ENCODE results near the gene ZNF831.

The ZNF831 gene

GRCh38 chr20:59231124-59231804 lies 67.6 kb downstream of the ZNF831 start:
- no peak overlapping the region for H3K27ac ChIP-seq
- no peaks in the 10 kb centered on the region; the same call in 1 of the 2 replicates for H3K27me3 ChIP-seq (ENCODE audit: insufficient read depth, low read depth)
- H3K4me2 ChIP-seq: no peak overlapping the region
- no peaks in the 10 kb centered on the region for H3K36me3 ChIP-seq (ENCODE audit: insufficient read depth)
- TF ChIP-seq, protein P1, sequence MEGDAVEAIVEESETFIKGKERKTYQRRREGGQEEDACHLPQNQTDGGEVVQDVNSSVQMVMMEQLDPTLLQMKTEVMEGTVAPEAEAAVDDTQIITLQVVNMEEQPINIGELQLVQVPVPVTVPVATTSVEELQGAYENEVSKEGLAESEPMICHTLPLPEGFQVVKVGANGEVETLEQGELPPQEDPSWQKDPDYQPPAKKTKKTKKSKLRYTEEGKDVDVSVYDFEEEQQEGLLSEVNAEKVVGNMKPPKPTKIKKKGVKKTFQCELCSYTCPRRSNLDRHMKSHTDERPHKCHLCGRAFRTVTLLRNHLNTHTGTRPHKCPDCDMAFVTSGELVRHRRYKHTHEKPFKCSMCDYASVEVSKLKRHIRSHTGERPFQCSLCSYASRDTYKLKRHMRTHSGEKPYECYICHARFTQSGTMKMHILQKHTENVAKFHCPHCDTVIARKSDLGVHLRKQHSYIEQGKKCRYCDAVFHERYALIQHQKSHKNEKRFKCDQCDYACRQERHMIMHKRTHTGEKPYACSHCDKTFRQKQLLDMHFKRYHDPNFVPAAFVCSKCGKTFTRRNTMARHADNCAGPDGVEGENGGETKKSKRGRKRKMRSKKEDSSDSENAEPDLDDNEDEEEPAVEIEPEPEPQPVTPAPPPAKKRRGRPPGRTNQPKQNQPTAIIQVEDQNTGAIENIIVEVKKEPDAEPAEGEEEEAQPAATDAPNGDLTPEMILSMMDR (conservative IDR thresholded peaks at IDR 0.05; ENCODE audit: low read depth, low read length): no peak
- no peaks in the 10 kb centered on the region for H4K20me1 ChIP-seq (ENCODE audit: insufficient read depth)
- no peak overlapping the region for H2AFZ ChIP-seq (ENCODE audit: low read depth)
- H3K79me2 ChIP-seq (ENCODE audit: insufficient read depth, low read depth): no peaks in the 10 kb centered on the region
- H3K4me3 ChIP-seq (IDR thresholded peaks at IDR 0.05; ENCODE audit: insufficient read depth, low read depth, low read length): no peak overlapping the region
- H3K9ac ChIP-seq: no peak overlapping the region
- H3K4me1 ChIP-seq (ENCODE audit: low read depth, poor library complexity, severe bottlenecking): no peaks in the 10 kb centered on the region

- Histone ChIP-seq H3K36me3 (ENCODE audit: insufficient read depth) (no peaks in the 10 kb centered on the region), H3K4me3 (IDR thresholded peaks at IDR 0.05; ENCODE audit: insufficient read depth, low read depth, low read length) (no peak overlapping the region), H3K9ac (no peak overlapping the region), H3K27me3 (ENCODE audit: insufficient read depth, low read depth) (no peaks in the 10 kb centered on the region; the same call in 1 of the 2 replicates), H3K79me2 (ENCODE audit: insufficient read depth, low read depth) (no peaks in the 10 kb centered on the region), H3K4me1 (ENCODE audit: low read depth, poor library complexity, severe bottlenecking) (no peaks in the 10 kb centered on the region), H3K27ac (no peak overlapping the region), H4K20me1 (ENCODE audit: insufficient read depth) (no peaks in the 10 kb centered on the region), H3K4me2 (no peak overlapping the region), H2AFZ (ENCODE audit: low read depth) (no peak overlapping the region)
- TF ChIP-seq, protein P1 (conservative IDR thresholded peaks at IDR 0.05; ENCODE audit: low read depth, low read length): no peak
Measured at GRCh38 chr20:59232618-59233017, 69.0 kb downstream of the ZNF831 start.

- no peak overlapping the region for H3K4me3 ChIP-seq (IDR thresholded peaks at IDR 0.05; ENCODE audit: insufficient read depth, low read depth, low read length)
- H2AFZ ChIP-seq (ENCODE audit: low read depth): no peak overlapping the region
- H4K20me1 ChIP-seq (ENCODE audit: insufficient read depth): no peaks in the 10 kb centered on the region
- H3K4me1 ChIP-seq (ENCODE audit: low read depth, poor library complexity, severe bottlenecking): no peaks in the 10 kb centered on the region
- H3K27me3 ChIP-seq (ENCODE audit: insufficient read depth, low read depth): no peaks in the 10 kb centered on the region; the same call in 1 of the 2 replicates
- no peaks in the 10 kb centered on the region for H3K79me2 ChIP-seq (ENCODE audit: insufficient read depth, low read depth)
- TF ChIP-seq, protein P1 (conservative IDR thresholded peaks at IDR 0.05; ENCODE audit: low read depth, low read length): no peak
- H3K36me3 ChIP-seq (ENCODE audit: insufficient read depth): no peaks in the 10 kb centered on the region
- H3K9ac ChIP-seq: no peak overlapping the region
- H3K4me2 ChIP-seq: no peak overlapping the region
- H3K27ac ChIP-seq: no peak overlapping the region
Measured at GRCh38 chr20:59235226-59235625, 71.6 kb downstream of the ZNF831 start.

DNA sequence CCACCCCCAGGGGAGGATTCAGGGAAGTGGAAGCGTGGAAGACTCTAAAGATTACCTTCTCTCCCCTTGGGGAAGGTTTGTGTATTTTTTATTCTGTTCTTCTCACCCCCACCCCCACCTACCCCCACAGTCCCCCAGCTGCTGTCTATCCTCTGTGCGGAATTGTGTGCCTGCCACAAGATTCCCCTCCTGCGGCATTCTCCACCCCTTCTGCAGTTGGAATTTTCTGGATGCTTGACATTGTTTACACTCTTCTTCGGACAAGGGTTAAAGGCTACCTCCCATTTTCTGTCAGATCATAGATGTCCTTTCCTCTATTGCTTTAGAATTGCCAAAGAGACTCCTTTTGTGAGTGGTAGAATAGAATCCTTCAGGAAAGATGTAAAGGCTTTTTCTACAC lies 76.4 kb downstream of the ZNF831 start:
- no peaks in the 10 kb centered on the region for H3K79me2 ChIP-seq (ENCODE audit: insufficient read depth, low read depth)
- H3K9ac ChIP-seq: no peak overlapping the region
- no peaks in the 10 kb centered on the region for H4K20me1 ChIP-seq (ENCODE audit: insufficient read depth)
- H3K4me3 ChIP-seq (IDR thresholded peaks at IDR 0.05; ENCODE audit: insufficient read depth, low read depth, low read length): no peak overlapping the region
- H3K27ac ChIP-seq: no peak overlapping the region
- H3K4me1 ChIP-seq (ENCODE audit: low read depth, poor library complexity, severe bottlenecking): no peaks in the 10 kb centered on the region
- H2AFZ ChIP-seq (ENCODE audit: low read depth): no peak overlapping the region
- no peaks in the 10 kb centered on the region for H3K36me3 ChIP-seq (ENCODE audit: insufficient read depth)
- no peak overlapping the region for H3K4me2 ChIP-seq
- TF ChIP-seq, protein P1 (conservative IDR thresholded peaks at IDR 0.05; ENCODE audit: low read depth, low read length): no peak
- no peaks in the 10 kb centered on the region; the same call in 1 of the 2 replicates for H3K27me3 ChIP-seq (ENCODE audit: insufficient read depth, low read depth)
